Measurements from ENCODE around the gene MISP.

GRCh38 chr19:749811-750210 is 1.1 kb upstream of the MISP start:
- TF ChIP-seq CTCF (conservative IDR thresholded peaks at IDR 0.05; ENCODE audit: low read depth in 2 of 2) (no peak), EZH2 (IDR thresholded peaks at IDR 0.05; ENCODE audit: low read depth, unreplicated experiment) (no peak), REST (IDR thresholded peaks at IDR 0.05; ENCODE audit: unreplicated experiment) (no peak), POLR2AphosphoS5 (IDR thresholded peaks at IDR 0.05; ENCODE audit: low read depth) (no peak), EZH2phosphoT487 (IDR thresholded peaks at IDR 0.05; ENCODE audit: unreplicated experiment) (no peak), ZNF114 (CRISPR knock-in tag; IDR thresholded peaks at IDR 0.05) (no peak), ZNF462 (CRISPR knock-in tag; IDR thresholded peaks at IDR 0.05) (no peak), ETS1 (IDR thresholded peaks at IDR 0.05) (no peak), NANOG (IDR thresholded peaks at IDR 0.05; ENCODE audit: borderline replicate concordance) (no peak), CREB1 (CRISPR knock-in tag; IDR thresholded peaks at IDR 0.05; ENCODE audit: low read depth) (no peak), JUNB (IDR thresholded peaks at IDR 0.05; ENCODE audit: unreplicated experiment) (no peak)
